Lung (tissue), 12 donors: ENCODE data around the gene HACL1. TPM values are rescaled to one million over a fixed set of nuclear protein-coding genes. Genes with fewer than 3 reads are reported as not detected.
A peak's percentile ranks its signal among the peaks of the same experiment; 100 is the strongest.
"Not testable (repeated sequence)": the region's sequence is repeated elsewhere in the genome, so short reads cannot be mapped to it uniquely, and the experiment has no call there.

Experiments
- ATAC-seq: fragments of 200-7000 bp; cut with Tn5 transposase; one replicate; pipeline ENCODE4 v1.9.1; 2020; ENCODE audit warnings: moderate number of reproducible peaks; ENCODE audit not compliant: insufficient read depth, low FRiP score
- DNase-seq, 3 donors: peaks; one replicate each; pipeline ENCODE4 v3.0.0-alpha.2; 2013 to 2017
- H3K27ac ChIP-seq, 2 donors: one replicate each; pipeline ENCODE4 v1.5.1; 2013; ENCODE audit warnings: mild to moderate bottlenecking in 2 of 2, moderate library complexity in 2 of 2, control low read depth in 1 of 2, inconsistent platforms in 1 of 2, low read depth in 1 of 2, low read length in 1 of 2
- H3K27me3 ChIP-seq, 3 donors: one replicate each; pipeline ENCODE4 v1.5.1; 2013; ENCODE audit warnings: low read length in 2 of 3; ENCODE audit not compliant: control insufficient read depth in 3 of 3, insufficient read depth in 3 of 3
- H3K36me3 ChIP-seq, 4 donors: one replicate each; pipeline ENCODE4 v1.5.1; 2013; ENCODE audit warnings: low read length in 4 of 4, mild to moderate bottlenecking in 1 of 4, moderate library complexity in 1 of 4; ENCODE audit not compliant: control insufficient read depth in 4 of 4, insufficient read depth in 4 of 4
- H3K4me1 ChIP-seq, 5 donors: one replicate each; pipeline ENCODE4 v1.5.1; 2013; ENCODE audit warnings: low read length in 5 of 5, mild to moderate bottlenecking in 2 of 5, moderate library complexity in 1 of 5; ENCODE audit not compliant: control insufficient read depth in 5 of 5, insufficient read depth in 5 of 5
- H3K4me3 ChIP-seq: one replicate; pipeline ENCODE4 v1.5.1; 2013; ENCODE audit warnings: mild to moderate bottlenecking, control low read depth, moderate library complexity
- H3K9ac ChIP-seq, 2 donors: one replicate each; pipeline ENCODE4 v1.5.1; 2013; ENCODE audit warnings: low read length in 2 of 2, control low read depth in 1 of 2; ENCODE audit not compliant: insufficient read depth in 1 of 2
- H3K9me3 ChIP-seq, 4 donors: one replicate each; pipeline ENCODE4 v1.5.1; 2013; ENCODE audit warnings: low read length in 3 of 4, mild to moderate bottlenecking in 1 of 4, moderate library complexity in 1 of 4; ENCODE audit not compliant: control insufficient read depth in 4 of 4, insufficient read depth in 3 of 4
- CTCF ChIP-seq: IDR thresholded peaks from 2 replicates; pipeline ENCODE4 v1.5.1; 2012; ENCODE audit warnings: mild to moderate bottlenecking; ENCODE audit errors: control extremely low read depth, extremely low read depth
- WGBS, 2 donors: extraction: QIAGEN DNeasy Blood & Tissue Kit; methylation state at CpG; one replicate each; pipeline ENCODE4 v1.1.7; 2013; 5-methylcytosine and 5-hydroxymethylcytosine counted together
- polyA plus RNA-seq, 2 donors: library from polyadenylated mRNA; stranded (reverse); fragments of 200-250 nt; gene quantifications; one replicate each; pipeline ENCODE4 v1.2.1, GENCODE V29; 2013
- total RNA-seq, 2 donors: library from RNA; depleted of rRNA in 1 of 2; stranded (reverse); fragments of >200 nt in 1 of 2; gene quantifications; one replicate each; pipeline ENCODE4 v1.2.1, GENCODE V29; 2014 to 2021
- donor health status: control.
- donor health status: control.
- donor health status: Bipolar disorder and iron deficiency.
- donor health status: healthy.
- donor health status: DM: yes; HTN: yes; CAD: no.

HACL1 gene
- total and polyA plus RNA-seq, 4 donors = 14.7 to 27.7 (median 21.6) TPM

- ATAC-seq = no peak
- 85 to 93% methylated on average over 2 of the region's 2 CpGs for WGBS, 2 donors
- H3K9me3 ChIP-seq = no peaks in the 10 kb centered on the region
- no peak for TF ChIP-seq CTCF
- H3K36me3 ChIP-seq = no peaks in the 10 kb centered on the region
- no peak overlapping the region for H3K27ac ChIP-seq
- peaks cover 0 to 7% (median 0%) of the 10 kb centered on the region in 5 donors for H3K4me1 ChIP-seq
- H3K9ac ChIP-seq = no peak overlapping the region
- DNase-seq = no peak
- no peak overlapping the region for H3K4me3 ChIP-seq
- no peaks in the 10 kb centered on the region for H3K27me3 ChIP-seq
These were observed 5.1 kb upstream of the HACL1 start for GRCh38 chr3:15606434-15606891.

- H3K4me3 ChIP-seq, H3K9ac ChIP-seq, H3K36me3 ChIP-seq, H3K27me3 ChIP-seq, H3K9me3 ChIP-seq, H3K27ac ChIP-seq, ATAC-seq, DNase-seq: not testable (repeated sequence)
- WGBS, 2 donors = 97% methylated on average over 1 of the region's 1 CpG
- peaks cover 0 to 16% (median 5%) of the 10 kb centered on the region in 5 donors for H3K4me1 ChIP-seq
These were observed 3.2 kb upstream of the HACL1 start for GRCh38 chr3:15604584-15604983.

- not testable (repeated sequence) for H3K9me3 ChIP-seq, DNase-seq, ATAC-seq, H3K27ac ChIP-seq, H3K4me3 ChIP-seq, H3K27me3 ChIP-seq
- Histone ChIP-seq H3K4me1 (peaks cover 0 to 16% (median 5%) of the 10 kb centered on the region in 5 donors), H3K9ac (peak overlapping the region in 1 of 2 donors; percentile 95), H3K36me3 (peaks cover 3 to 17% (median 11%) of the 10 kb centered on the region in 4 donors)
- WGBS, 2 donors = 92 to 97% methylated on average over 3 of the region's 3 CpGs
These were observed 1.4 kb upstream of the HACL1 start for GRCh38 chr3:15602816-15603215.

GRCh38 chr3:15602146-15602536, 772 bp upstream of the HACL1 start:
- ATAC-seq = peak; percentile 1
- peaks cover 0 to 16% (median 5%) of the 10 kb centered on the region in 5 donors for H3K4me1 ChIP-seq
- peak overlapping the region; percentile 60 to 90 for H3K27ac ChIP-seq

More at GRCh38 chr3:15602146-15602536, 772 bp upstream of the HACL1 start:
- no peaks in the 10 kb centered on the region for H3K27me3 ChIP-seq
- 1 to 3% methylated on average over 9 of the region's 9 CpGs for WGBS, 2 donors
- TF ChIP-seq CTCF = no peak
- peak overlapping the region; percentile 54 for H3K4me3 ChIP-seq
- no peaks in the 10 kb centered on the region for H3K9me3 ChIP-seq
- H3K36me3 ChIP-seq = peaks cover 3 to 17% (median 11%) of the 10 kb centered on the region in 4 donors
- H3K9ac ChIP-seq = peak overlapping the region; percentile 91 to 95
- DNase-seq = no peak
